ENCODE measurements around the gene LIPI. TPM values are rescaled to one million over a fixed set of nuclear protein-coding genes. Genes with fewer than 3 reads are reported as not detected.

Gene LIPI
- total and polyA plus RNA-seq, 10 of the 15 experiments (the other 5 are each of a cell fraction or from before 2014, with no cell fraction given) = 0.05 to 0.32 (median 0.10) TPM; not detected in 5

DNA sequence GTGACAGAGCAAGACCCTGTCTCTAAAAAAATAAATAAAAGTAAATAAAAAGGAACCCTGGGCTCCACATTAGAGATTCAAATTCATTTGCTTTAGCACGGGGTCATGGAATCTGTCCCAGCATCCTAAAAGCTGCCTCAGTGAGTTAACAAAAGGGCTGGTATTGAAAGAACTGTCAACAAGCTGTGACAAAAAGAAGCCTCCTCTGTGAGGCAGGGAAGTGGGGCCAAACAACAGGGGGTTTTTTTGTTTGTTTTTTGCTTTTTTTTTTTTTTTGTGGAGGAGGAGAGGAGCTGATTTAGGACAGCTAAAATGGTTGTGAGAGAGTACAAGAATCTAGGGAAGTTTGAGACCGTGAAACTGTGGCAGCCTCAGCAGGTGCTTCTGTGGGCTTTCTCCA is 115.7 kb downstream of the LIPI start:
- Histone ChIP-seq H3K36me3 (ENCODE audit: control insufficient read depth in 2 of 2, insufficient read depth in 2 of 2, low read length in 1 of 2) (no peaks in the 10 kb centered on the region; a peak in 1 of 4 replicates), H3K4me3 (no peak overlapping the region), H4K20me1 (ENCODE audit: control insufficient read depth, insufficient read depth) (no peaks in the 10 kb centered on the region), H3K27me3 (replicated peaks in 1 of 2; ENCODE audit: control insufficient read depth in 2 of 2, insufficient read depth in 2 of 2, low read length in 1 of 2) (no peaks in the 10 kb centered on the region), H2AFZ (ENCODE audit: control insufficient read depth, low read depth, low read length) (no peak overlapping the region), H3K4me1 (ENCODE audit: control insufficient read depth, insufficient read depth, low read length) (peaks cover 9% of the 10 kb centered on the region), H3K27ac (ENCODE audit: control insufficient read depth, insufficient read depth) (peak overlapping the region; percentile 48), H3K4me2 (ENCODE audit: control insufficient read depth, insufficient read depth) (no peak overlapping the region), H3K79me2 (ENCODE audit: control insufficient read depth, insufficient read depth, low read length) (no peaks in the 10 kb centered on the region), H3K9me3 (replicated peaks; ENCODE audit: control insufficient read depth, insufficient read depth, low read length) (peaks cover 3% of the 10 kb centered on the region; the same call in 2 of the 3 replicates), H3K9ac (ENCODE audit: control insufficient read depth, insufficient read depth, low read length) (peak overlapping the region; percentile 27)
- no peak for FAIRE-seq
- POLR2A ChIA-PET = interaction anchor here (0.6 to 1.9 kb wide), 3 partner anchors 9 to 971 kb away, joined by 4 to 7 read pairs (median 4); no protein-coding TSS in a partner anchor
- in situ Hi-C loops (cut with MboI) (loop anchor here (25.0 kb wide), 2 partner anchors 92 to 1642 kb away; partner anchors contain the start of gene USP25), intact Hi-C loops (cut with micrococcal nuclease; ENCODE audit: unreplicated experiment) (no loop called here)
- no peak for DNase-seq (ENCODE audit: low read depth, low spot score)
- CTCF ChIA-PET = interaction anchor here (1.2 to 2.3 kb wide), 2 partner anchors 21 to 25 kb away, joined by 3 to 14 read pairs; no protein-coding TSS in a partner anchor
- BruUV-seq (replicated peaks) = no TSS peak
- ATAC-seq = peak; percentile 48
- TF ChIP-seq CBFB (IDR thresholded peaks at IDR 0.05; ENCODE audit: low read depth) (no peak), MEF2A (IDR thresholded peaks at IDR 0.05; ENCODE audit: insufficient read depth, low read depth, low read length) (no peak), PML (IDR thresholded peaks at IDR 0.05; ENCODE audit: low read length) (no peak), MYB (IDR thresholded peaks at IDR 0.05; ENCODE audit: borderline replicate concordance, low read depth, low read length) (no peak), RAD51 (IDR thresholded peaks at IDR 0.05) (no peak), MTA2 (IDR thresholded peaks at IDR 0.05; ENCODE audit: low read depth) (no peak)
- RAD21 ChIA-PET (ENCODE audit: unreplicated experiment) = interaction anchor here (0.7 to 2.2 kb wide), 6 partner anchors 9 to 58 kb away, joined by 3 to 9 read pairs (median 6); no protein-coding TSS in a partner anchor
- WGBS (ENCODE audit: insufficient coverage, insufficient replicate concordance, low lambda C conversion rate, missing lambda C conversion rate) = 82% methylated on average over 2 of the region's 2 CpGs
- SMC1A ChIA-PET (ENCODE audit: uncharacterized antibody, unreplicated experiment) = interaction anchor here (0.6 to 1.9 kb wide), 7 partner anchors 9 to 75 kb away, joined by 3 to 6 read pairs (median 3); no protein-coding TSS in a partner anchor
